Measurements from ENCODE around the gene TTPAL.

Gene TTPAL

GRCh38 chr20:44504402-44505307 is 29.0 kb downstream of the TTPAL start:
- H3K4me3 ChIP-seq (replicated peaks; ENCODE audit: low read depth, low read length) = no peak overlapping the region
- DNase-seq (ENCODE audit: low read depth) = no peak
- TF ChIP-seq CTCF (IDR thresholded peaks at IDR 0.05; ENCODE audit: low read length, missing control alignments) = no peak

DNA sequence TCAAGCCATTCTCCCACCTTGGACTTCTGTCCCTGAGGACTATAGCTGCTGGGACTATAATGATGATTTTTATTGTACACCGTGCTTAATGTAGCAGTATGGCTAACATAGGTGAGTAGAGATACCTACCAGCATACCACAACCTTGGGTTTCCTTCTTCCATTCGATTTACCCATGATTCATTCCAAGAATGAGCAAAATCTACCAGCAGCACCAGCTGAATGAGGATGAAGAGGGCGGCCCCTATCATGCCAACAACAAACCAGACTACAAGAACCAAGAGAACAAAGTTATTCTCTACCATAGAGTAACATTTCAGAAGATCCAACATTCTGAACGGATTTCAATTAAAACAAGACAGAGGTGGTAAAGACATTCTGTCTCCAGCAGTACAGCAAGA is 34.1 kb downstream of the TTPAL start:
- no peak for TF ChIP-seq CTCF (IDR thresholded peaks at IDR 0.05; ENCODE audit: low read length, missing control alignments)
- H3K4me3 ChIP-seq (replicated peaks; ENCODE audit: low read depth, low read length) = no peak overlapping the region
- no peak for DNase-seq (ENCODE audit: low read depth)

GRCh38 chr20:44513871-44514270 is 38.2 kb downstream of the TTPAL start:
- no peak for TF ChIP-seq CTCF (IDR thresholded peaks at IDR 0.05; ENCODE audit: low read length, missing control alignments)
- DNase-seq (ENCODE audit: low read depth) = no peak
- H3K4me3 ChIP-seq (replicated peaks; ENCODE audit: low read depth, low read length) = no peak overlapping the region

DNA sequence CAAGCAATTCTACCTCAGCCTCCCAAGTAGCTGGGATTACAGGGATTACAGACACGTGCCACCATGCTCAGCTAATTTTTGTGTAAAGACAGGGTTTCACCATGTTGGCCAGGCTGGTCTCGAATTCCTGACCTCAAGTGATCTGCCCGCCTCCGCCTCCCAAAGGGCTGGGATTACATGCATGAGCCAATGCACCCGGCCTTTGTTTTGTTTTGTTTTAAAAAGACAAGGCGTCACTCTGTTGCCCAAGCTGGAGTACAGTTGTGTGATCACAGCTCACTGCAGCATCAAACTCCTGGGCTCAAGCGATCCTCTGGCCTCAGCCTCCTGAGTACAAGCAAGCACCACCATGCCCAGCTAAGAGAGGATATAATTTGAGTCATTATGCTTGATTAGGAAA is 40.8 kb downstream of the TTPAL start:
- no peak for DNase-seq (ENCODE audit: low read depth)

GRCh38 chr20:44517454-44517853 is 41.8 kb downstream of the TTPAL start:
- TF ChIP-seq CTCF (IDR thresholded peaks at IDR 0.05; ENCODE audit: low read length, missing control alignments) = no peak
- H3K4me3 ChIP-seq (replicated peaks; ENCODE audit: low read depth, low read length) = no peak overlapping the region
- DNase-seq (ENCODE audit: low read depth) = no peak

More for the DNA sequence above, 40.8 kb downstream of the TTPAL start:
- H3K4me3 ChIP-seq (replicated peaks; ENCODE audit: low read depth, low read length) = no peak overlapping the region
- no peak for TF ChIP-seq CTCF (IDR thresholded peaks at IDR 0.05; ENCODE audit: low read length, missing control alignments)

- no peak for TF ChIP-seq CTCF (IDR thresholded peaks at IDR 0.05; ENCODE audit: low read length, missing control alignments)
- no peak for DNase-seq (ENCODE audit: low read depth)
- no peak overlapping the region for H3K4me3 ChIP-seq (replicated peaks; ENCODE audit: low read depth, low read length)
Observed at GRCh38 chr20:44518248-44518647, 42.6 kb downstream of the TTPAL start.

DNA sequence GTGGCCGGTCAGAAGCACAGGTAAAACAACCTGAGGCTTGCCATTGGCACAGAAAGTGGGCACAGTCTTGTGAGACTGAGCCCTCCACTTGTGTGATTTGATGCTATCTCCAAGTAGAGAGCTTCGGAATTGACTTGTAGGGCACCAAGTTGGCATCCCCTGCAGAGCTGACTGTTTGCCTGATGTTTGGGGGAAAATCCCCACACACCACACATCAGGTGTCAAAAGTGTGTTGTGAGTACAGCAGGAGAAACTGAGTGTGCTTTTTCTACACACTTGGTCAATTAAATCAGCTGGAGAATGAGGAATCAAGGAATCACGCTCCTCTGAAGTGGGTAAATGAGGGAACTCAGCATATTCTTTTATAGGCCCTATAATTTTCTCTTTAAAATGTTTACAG is 45.2 kb downstream of the TTPAL start:
- no peak for TF ChIP-seq CTCF (IDR thresholded peaks at IDR 0.05; ENCODE audit: low read length, missing control alignments)
- no peak for DNase-seq (ENCODE audit: low read depth)
- peak overlapping the region; percentile 98 for H3K4me3 ChIP-seq (replicated peaks; ENCODE audit: low read depth, low read length)

Measured in fibroblast of pulmonary artery (primary cell).